HG02759 (cell line): ENCODE data around the gene CARM1.
"Not testable (repeated sequence)": the region's sequence is repeated elsewhere in the genome, so short reads cannot be mapped to it uniquely, and the experiment has no call there.

Experiments
- ATAC-seq: cut with Tn5 transposase; IDR thresholded peaks from one replicate; pipeline ENCODE4 v1.9.1; 2021; ENCODE audit warnings: mild to moderate bottlenecking, moderate library complexity; ENCODE audit not compliant: unreplicated experiment

Gene CARM1

DNA sequence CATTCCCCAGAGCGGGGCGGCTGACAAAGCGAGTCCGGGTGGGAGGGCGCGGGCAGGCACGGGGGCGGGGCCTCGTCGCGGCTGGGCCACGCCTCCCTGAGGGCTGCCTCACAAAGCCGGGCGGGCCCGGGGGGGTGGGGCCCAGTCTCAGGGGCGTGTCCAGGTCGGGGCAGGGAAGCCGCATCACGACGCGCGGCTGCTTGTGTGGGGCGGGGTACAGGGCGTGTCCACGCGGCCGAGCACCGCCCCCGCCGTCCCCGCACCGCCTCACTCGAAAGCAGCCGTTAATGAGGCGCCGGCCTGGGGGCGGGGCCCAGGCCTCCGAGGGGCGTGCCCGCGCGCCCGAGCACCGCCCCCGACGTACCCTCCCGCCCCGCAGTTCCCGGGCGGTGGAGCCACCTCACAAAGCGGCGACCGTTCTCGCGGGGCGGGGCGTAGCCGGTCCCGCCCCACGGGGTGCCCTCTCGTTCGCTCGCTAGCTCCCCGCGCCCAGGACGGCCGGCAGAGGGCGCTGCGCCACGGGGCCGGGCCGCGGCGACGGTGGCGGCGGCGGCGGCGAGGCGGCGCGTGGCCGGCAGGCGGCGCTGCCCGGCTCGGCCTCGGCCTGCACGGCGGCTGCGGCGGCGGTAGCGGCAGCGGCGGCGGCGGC is at the start of gene CARM1:
Gene CARM1, plus strand, starts transcription at position 599 of the 649 bp plus-strand sequence. CDS start 150 bp downstream, outside the sequence.
- ATAC-seq, result peak; percentile 76

GRCh38 chr19:10823690-10824089 is 47.7 kb upstream of the CARM1 start:
- ATAC-seq, result no peak

DNA sequence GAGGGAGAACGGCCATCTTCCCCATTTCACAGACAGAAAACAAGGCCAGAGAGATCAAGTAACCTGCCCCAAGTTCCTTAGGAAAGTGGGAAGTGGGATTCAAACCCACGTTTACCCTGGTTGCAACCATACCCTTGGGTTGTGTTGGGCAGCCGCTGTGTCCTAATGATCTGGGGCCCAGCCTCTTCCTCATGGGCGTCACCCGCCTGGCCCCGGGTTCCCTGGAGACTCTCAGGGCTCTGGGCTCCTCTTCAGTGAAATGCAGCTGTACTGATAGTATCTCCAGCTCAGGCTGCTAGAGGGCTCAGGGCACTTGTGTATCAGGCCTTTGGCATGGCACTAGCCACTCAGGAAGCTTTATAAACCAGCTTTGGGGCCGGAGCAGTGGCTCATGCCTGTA is 45.1 kb upstream of the CARM1 start:
- no peak for ATAC-seq

GRCh38 chr19:10826846-10827245 is 44.5 kb upstream of the CARM1 start:
- ATAC-seq, result no peak

DNA sequence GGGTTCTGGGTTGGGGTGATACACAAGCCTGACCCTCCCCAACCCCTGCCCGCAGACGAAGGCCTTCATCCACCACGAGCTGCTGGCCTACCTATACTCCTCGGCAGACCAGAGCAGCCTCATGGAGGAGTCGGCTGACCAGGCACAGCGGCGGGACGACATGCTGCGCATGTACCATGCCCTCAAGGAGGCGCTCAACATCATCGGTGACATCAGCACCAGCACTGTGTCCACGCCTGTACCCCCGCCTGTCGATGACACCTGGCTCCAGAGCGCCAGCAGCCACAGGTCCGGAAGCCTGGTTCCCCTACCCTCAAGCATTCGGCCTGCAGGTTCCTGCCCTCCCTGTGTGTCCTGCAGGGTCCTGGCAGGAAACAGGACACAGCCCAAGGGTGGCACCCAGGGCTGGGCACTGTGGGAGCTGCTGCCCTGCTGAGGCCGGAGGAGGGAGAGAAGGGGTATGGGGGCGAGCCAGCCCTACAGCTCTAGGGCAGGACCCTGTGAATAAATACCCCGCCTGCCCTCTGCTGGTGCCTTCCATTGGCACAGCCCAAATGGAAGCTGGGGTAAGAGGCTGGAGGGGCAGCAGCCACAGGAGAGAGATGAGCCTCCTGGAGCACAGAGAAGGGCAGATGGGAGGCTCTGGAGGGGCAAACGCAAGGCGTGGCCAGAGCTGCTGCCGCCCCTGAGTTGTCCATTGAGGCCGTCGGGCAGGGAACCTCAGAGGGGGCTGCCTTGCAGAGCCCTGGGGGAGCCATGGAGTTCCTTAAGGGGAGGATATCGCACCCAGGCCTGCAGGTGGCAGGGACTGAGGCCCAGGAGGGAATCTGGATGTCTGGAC is 42.2 kb upstream of the CARM1 start:
- ATAC-seq, result no peak

- no peak for ATAC-seq
Observed at GRCh38 chr19:10829967-10830366, 41.4 kb upstream of the CARM1 start.

DNA sequence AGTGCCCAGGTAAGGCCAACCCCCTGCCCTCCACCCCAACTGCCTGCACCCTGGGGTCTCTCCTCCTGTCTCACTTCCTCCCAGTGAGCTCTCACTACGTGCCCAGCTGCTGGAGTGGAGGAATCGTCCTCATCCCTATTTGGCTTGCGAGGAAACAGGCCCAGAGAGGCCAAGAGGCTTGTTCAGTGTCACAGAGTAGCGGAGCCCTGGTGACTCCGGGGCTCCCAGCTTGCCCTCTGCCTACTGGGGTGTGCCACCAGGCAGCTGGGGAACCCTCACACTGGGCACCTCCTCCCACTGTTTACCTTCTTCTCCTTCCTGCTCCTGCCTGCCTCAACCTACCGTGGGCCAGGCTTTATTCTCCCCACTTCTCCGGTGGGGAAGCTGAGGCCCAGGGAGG is 41.0 kb upstream of the CARM1 start:
- no peak for ATAC-seq

DNA sequence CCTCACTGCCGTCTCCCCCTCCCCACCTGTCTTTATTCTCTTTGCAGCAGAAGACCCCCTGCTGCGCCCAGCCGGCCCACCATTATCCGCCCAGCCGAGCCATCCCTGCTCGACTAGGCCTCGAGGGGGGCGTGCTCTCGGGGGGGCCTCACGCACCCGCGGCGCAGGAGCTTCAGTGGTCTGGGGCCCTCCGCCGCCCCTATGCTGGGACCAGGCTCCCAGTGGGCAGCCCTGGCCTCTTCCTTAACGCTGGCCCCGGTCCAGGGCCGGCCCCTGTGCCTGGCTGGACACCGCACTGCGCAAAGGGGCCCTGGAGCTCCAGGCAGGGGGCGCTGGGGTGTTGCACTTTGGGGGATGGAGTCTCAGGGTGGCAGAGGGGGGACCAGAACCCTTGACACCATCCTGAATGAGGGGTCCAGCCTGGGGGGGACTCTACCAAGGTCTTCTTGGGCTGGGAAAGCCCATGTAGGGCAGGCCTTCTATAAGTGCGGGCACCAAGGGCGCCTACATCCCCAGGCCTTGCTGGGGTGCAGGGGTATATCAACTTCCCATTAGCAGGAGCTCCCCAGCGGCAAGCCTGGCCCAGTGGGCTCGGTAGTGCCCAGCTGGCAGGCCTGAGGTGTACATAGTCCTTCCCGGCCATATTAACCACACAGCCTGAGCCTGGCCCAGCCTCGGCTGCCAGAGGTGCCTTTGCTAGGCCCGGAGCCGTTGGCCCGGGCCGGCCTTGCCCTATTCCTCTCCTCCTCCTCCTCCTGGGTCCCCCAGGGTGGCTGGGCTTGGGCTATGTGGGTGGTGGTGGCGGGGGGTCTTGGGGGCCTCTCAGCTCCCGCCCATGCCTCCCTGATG is 40.2 kb upstream of the CARM1 start:
- ATAC-seq, result no peak

DNA sequence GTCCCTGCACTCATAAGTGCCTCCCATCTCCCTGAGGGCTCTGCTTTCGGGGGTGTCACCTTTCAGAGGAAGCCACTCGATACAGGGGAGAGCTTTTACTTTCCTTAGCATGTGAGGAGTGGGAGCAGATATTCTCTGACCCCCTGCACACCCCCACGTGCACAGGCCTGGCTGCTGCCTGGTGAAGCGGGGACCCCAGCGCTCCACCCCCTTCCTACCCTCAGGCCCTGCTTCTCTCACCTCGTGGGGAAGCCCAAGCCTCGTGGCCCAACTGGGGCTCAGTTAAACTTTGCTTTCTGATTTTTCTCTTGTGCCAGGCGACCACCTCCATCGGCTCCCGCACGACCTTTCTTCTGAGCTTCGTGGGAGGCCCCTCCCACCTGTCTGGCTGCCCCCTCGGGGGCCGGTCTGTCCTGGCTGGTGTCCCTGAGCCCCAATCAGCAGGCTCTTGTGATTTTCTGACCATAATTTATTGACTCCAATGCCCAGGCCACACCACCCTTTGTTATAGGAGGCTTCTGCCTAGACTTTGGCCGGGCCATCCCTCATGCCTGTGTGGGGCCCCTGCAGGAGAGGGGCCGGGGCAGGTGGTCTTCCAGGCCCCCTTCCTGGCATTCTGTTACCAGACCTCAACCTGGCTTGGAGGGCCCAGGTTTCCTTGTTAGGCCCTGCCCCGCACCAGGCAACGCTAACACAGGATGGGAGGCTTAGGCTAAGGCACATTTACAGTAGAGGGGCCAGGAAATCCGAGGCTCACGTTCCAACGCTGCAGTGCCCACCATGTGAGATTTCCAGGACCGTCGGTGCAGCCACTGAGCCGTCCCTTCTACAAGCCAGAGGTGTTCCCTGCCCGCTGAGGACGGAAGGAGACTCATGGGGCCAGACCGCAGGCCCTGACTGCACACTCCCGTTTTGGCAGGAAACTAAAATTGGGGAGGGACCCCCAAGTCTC is 39.1 kb upstream of the CARM1 start:
- no peak for ATAC-seq

- no peak for ATAC-seq
Observed at GRCh38 chr19:10832939-10833296, 38.4 kb upstream of the CARM1 start.

DNA sequence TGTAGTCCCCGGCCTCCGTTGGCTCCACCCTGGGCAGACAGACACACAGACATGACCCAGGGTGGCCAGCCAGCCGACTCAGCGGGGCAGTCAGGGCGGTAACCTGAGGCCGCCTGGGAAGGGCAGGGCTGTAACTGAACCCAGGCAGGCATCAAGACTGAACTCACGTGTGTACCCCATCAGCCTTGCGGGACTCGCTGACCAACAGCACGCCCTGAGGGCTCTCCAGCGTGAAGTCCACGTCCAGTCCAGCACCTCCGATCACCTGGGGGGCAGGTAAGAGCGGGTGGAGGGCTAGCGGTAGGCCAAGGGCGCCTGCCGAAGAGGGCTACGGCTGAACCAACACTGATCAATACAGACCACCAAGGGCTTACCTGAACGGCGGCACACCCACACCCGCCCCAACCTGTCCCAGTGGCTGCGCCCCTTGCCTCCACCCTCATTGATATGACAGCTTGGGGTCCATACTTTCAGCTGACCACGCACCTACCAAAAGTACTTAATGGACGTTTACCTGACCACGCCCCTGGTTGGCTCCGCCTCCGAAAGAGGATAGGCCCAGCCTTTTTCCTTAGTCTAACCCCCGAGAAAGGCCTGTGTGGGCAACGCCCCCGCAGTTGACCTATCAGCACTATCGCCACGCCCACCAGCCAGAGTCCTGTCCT is 36.1 kb upstream of the CARM1 start:
- ATAC-seq, result peak; percentile 4

DNA sequence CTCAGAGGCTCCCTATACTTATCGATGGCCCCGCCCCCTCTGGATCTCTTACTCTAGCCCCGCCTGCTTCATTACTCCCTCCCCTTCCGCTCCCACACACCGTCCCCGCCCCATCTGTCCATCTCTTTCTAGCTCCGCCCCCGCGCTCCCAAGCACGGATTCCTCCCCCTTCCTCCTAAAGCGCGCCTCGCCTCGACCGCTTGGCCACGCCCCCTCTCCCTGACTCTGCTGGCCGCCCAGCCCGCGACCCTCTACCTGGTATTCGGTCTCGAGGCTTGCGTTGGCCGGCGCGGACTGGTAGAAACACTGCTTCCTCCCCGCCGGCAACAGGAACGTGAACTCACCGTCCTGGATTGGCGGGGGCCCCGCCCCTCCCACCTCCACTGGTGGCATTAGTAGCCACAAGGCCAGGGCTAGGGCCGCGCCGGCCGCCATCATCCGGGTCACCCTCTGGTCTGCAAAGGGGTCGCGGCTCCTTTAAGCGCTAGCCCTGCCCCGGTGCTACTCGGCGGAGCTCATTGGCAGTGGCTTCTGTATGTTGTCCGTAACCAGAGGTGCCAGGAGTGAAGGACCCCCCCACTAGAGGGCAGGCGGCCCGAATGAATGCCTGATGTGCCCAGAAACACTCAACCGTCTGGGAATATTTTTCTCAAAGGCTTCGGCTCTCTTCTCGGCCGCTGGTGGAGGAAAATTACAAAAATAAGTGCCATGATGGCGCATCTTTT is 35.4 kb upstream of the CARM1 start, which contains the start of gene TMED1:
Gene TMED1, minus strand, starts transcription at position 459 of the 725 bp plus-strand sequence. Its CDS starts 21 bp downstream, at position 438.
- ATAC-seq, result peak; percentile 78

GRCh38 chr19:10836479-10837330 is 34.6 kb upstream of the CARM1 start:
- ATAC-seq, result peak; percentile 18

DNA sequence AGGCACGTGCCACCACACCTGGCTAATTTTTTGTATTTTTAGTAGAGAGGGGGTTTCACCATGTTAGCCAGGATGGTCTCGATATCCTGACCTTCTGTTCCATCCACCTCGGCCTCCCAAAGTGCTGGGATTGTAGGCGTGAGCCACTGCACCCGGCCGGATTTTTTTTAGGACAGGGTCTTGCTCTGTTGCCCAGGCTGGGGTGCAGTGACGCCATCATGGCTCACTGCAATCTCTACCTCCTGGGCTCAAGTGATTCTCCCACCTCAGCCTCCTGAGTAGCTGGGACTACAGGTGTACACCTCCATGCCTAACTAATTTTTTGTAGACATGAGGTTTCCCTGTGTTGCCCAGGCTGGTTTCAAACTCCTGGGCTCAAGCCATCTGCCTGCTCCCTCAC is 33.7 kb upstream of the CARM1 start:
- ATAC-seq, result not testable (repeated sequence)

- ATAC-seq, result no peak
Observed at GRCh38 chr19:10838377-10838776, 33.0 kb upstream of the CARM1 start.

DNA sequence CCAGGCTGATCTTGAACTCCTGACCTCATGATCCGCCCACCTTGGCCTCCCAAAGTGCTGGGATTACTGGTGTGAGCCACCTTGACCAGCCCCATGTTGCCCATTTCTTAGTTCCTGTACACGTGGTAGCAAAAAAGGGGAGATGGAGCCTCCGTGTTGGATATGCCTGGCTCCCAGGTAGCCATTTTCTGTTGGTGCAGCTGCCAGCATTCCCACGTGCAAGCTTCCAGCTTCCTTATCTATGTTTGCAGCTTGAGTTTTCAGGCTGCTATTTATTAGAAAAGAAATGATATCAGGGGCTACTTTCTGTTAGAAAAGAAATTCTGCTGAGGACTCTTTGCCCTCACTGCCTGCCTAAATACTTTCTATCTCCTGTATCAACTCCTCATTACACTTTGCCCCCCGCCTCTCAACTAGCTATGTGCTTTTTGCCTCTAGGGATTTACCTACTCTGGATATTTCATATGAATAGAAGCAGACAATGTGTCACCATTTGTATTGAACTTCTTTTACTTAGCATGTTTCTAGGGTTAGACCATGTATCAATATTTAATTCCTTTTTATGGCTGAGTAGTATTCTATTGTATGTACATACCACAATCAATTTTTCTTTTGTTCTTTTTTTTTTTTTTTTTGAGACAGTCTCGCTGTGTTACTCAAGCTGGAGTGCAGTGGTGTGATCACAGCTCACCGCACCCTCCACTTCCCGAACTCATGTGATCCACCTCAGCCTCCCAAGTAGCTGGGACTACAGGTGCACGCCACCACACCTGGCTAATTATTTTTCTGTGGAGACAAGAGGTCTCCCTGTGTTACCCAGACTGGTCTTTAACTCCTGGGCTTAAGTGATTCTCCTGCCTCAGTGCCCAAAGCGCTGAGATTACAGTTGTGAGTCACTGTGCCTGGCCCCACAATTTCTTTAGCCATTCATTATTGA is 32.0 kb upstream of the CARM1 start:
- no peak for ATAC-seq

GRCh38 chr19:10842788-10843187 is 28.6 kb upstream of the CARM1 start:
- no peak for ATAC-seq
